ENCODE results near the gene APIP.

The APIP gene

DNA sequence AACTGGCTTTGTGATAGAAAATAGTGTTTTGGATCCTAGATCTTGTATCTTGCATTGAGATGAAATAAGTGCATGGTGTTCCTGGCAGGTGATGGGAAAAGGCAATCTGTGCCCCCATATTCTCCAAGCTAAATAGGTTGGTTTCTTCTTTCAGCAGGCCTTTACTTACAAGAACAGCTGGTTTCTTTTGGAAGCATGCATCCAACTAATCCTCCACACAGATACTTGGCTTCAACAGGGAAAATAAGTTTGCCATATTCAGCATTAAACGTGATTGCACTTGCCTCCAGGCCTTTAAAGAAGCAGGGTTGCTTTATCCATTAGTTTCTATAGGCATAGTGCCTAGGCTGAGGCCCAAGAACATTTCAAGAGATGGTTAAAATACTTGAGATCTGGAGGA lies 59.9 kb downstream of the APIP start:
- H3K4me1 ChIP-seq (ENCODE audit: control insufficient read depth, insufficient read depth, low read length) = peaks cover 26% of the 10 kb centered on the region
- DNase-seq (ENCODE audit: low read depth) = no peak

GRCh38 chr11:34855754-34856095 lies 60.5 kb downstream of the APIP start:
- H3K4me3 ChIP-seq (ENCODE audit: low read length) = no peak overlapping the region
- no peak for DNase-seq (ENCODE audit: low read depth)
- H3K27me3 ChIP-seq (replicated peaks; ENCODE audit: control insufficient read depth, insufficient read depth, low read length) = peaks cover 6% of the 10 kb centered on the region
- no peak overlapping the region for H3K9ac ChIP-seq (ENCODE audit: low read length)
- peaks cover 4% of the 10 kb centered on the region for H3K9me3 ChIP-seq (ENCODE audit: control insufficient read depth, low read length)
- peaks cover 26% of the 10 kb centered on the region for H3K4me1 ChIP-seq (ENCODE audit: control insufficient read depth, insufficient read depth, low read length)
- no peaks in the 10 kb centered on the region for H3K36me3 ChIP-seq (ENCODE audit: control insufficient read depth, insufficient read depth, low read length, severe bottlenecking)

More for the DNA sequence above, 59.9 kb downstream of the APIP start:
- peaks cover 5% of the 10 kb centered on the region for H3K27me3 ChIP-seq (replicated peaks; ENCODE audit: control insufficient read depth, insufficient read depth, low read length)
- H3K36me3 ChIP-seq (ENCODE audit: control insufficient read depth, insufficient read depth, low read length, severe bottlenecking) = no peaks in the 10 kb centered on the region
- peaks cover 4% of the 10 kb centered on the region for H3K9me3 ChIP-seq (ENCODE audit: control insufficient read depth, low read length)
- H3K4me3 ChIP-seq (ENCODE audit: low read length) = no peak overlapping the region
- no peak overlapping the region for H3K9ac ChIP-seq (ENCODE audit: low read length)

DNA sequence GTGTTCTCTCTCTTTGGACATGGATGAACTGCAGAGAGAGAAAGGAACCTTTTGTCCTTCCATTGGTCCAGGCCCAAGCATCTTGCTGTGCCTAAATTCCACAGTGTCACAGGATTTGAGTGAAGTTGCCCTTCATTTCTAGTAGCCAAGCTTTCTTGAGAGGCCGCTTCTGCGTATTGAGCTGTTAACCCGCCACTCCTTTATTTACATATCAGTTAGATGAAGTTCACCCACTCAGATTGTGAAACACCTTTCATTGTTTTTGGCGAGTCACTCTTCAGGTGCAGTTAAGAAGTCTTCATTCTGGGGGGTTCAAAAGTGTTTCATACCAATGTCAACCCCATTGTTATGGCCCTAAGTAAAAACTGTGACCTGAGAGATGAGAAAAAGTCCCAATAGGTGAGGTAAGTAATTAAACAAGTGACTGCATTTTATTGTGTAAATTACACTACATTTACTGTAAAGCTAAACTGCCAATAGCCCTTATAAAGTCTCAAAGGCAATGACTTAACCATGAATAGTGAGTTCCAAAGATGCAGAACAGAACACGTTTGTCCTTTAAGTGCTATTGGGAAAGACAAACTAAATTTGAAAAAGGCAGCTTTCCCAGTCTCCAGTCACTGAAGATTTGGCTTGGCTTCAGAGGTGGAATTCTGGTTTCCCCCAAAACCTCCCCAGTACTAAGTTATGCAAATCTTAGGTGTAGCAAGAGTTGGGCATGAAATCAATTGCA lies 61.0 kb downstream of the APIP start:
- Histone ChIP-seq H3K36me3 (ENCODE audit: control insufficient read depth, insufficient read depth, low read length, severe bottlenecking) (no peaks in the 10 kb centered on the region), H3K9me3 (ENCODE audit: control insufficient read depth, low read length) (peaks cover 4% of the 10 kb centered on the region)
- DNase-seq (ENCODE audit: low read depth) = peak; percentile 57

GRCh38 chr11:34851916-34852315 lies 64.3 kb downstream of the APIP start:
- Histone ChIP-seq H3K4me3 (ENCODE audit: low read length) (no peak overlapping the region), H3K36me3 (ENCODE audit: control insufficient read depth, insufficient read depth, low read length, severe bottlenecking) (no peaks in the 10 kb centered on the region), H3K9me3 (ENCODE audit: control insufficient read depth, low read length) (peaks cover 4% of the 10 kb centered on the region), H3K9ac (ENCODE audit: low read length) (no peak overlapping the region), H3K27me3 (replicated peaks; ENCODE audit: control insufficient read depth, insufficient read depth, low read length) (peaks cover 43% of the 10 kb centered on the region), H3K4me1 (ENCODE audit: control insufficient read depth, insufficient read depth, low read length) (peaks cover 11% of the 10 kb centered on the region)
- no peak for DNase-seq (ENCODE audit: low read depth)

More for the DNA sequence above, 61.0 kb downstream of the APIP start:
- Histone ChIP-seq H3K4me3 (ENCODE audit: low read length) (no peak overlapping the region), H3K27me3 (replicated peaks; ENCODE audit: control insufficient read depth, insufficient read depth, low read length) (peaks cover 11% of the 10 kb centered on the region), H3K9ac (ENCODE audit: low read length) (no peak overlapping the region), H3K4me1 (ENCODE audit: control insufficient read depth, insufficient read depth, low read length) (peaks cover 21% of the 10 kb centered on the region)

DNA sequence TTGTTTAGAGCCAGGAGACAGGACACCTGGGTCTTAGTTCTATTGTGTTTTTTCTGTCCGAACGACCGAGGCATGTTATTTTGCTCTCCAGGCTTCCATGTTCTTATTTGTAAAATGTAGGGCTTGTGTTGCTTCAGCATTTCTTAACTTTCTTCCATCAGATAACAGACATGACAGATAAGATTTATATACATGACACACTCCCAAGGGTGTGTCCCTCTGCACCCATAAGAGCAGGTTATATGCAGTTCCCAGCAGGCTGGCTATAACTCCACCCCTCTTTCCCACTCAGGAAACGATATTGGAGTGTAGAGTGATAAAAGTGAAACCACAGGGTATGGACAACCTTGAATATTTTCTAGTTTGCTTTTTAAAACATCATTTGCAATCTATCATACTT lies 65.8 kb downstream of the APIP start:
- Histone ChIP-seq H3K4me3 (ENCODE audit: low read length) (no peak overlapping the region), H3K9ac (ENCODE audit: low read length) (no peak overlapping the region), H3K9me3 (ENCODE audit: control insufficient read depth, low read length) (peaks cover 4% of the 10 kb centered on the region), H3K4me1 (ENCODE audit: control insufficient read depth, insufficient read depth, low read length) (peaks cover 12% of the 10 kb centered on the region), H3K27me3 (replicated peaks; ENCODE audit: control insufficient read depth, insufficient read depth, low read length) (peaks cover 49% of the 10 kb centered on the region), H3K36me3 (ENCODE audit: control insufficient read depth, insufficient read depth, low read length, severe bottlenecking) (no peaks in the 10 kb centered on the region)
- DNase-seq (ENCODE audit: low read depth) = no peak

DNA sequence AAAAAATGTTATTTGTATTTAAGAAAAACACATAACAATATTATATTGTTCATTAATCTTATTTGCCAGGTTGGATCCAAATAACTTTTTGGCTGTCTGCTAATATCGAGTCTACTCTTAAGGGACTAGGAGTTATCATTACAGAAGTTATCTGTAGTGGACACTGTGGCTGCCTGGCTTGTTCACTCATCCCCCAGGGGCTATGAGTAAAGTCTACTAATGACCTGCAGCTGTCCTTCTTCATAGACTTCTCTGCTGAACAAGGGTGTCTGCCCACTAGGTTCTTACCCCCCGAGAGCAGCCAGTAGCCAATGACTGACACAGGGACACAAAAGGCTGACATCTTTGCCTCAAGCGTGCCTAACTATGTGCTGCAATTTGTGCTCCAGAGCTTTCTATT lies 69.7 kb downstream of the APIP start:
- no peak overlapping the region for H3K4me3 ChIP-seq (ENCODE audit: low read length)
- no peak for DNase-seq (ENCODE audit: low read depth)
- peaks cover 5% of the 10 kb centered on the region for H3K4me1 ChIP-seq (ENCODE audit: control insufficient read depth, insufficient read depth, low read length)
- no peaks in the 10 kb centered on the region for H3K9me3 ChIP-seq (ENCODE audit: control insufficient read depth, low read length)
- no peaks in the 10 kb centered on the region for H3K36me3 ChIP-seq (ENCODE audit: control insufficient read depth, insufficient read depth, low read length, severe bottlenecking)
- H3K27me3 ChIP-seq (replicated peaks; ENCODE audit: control insufficient read depth, insufficient read depth, low read length) = peaks cover 61% of the 10 kb centered on the region
- no peak overlapping the region for H3K9ac ChIP-seq (ENCODE audit: low read length)

DNA sequence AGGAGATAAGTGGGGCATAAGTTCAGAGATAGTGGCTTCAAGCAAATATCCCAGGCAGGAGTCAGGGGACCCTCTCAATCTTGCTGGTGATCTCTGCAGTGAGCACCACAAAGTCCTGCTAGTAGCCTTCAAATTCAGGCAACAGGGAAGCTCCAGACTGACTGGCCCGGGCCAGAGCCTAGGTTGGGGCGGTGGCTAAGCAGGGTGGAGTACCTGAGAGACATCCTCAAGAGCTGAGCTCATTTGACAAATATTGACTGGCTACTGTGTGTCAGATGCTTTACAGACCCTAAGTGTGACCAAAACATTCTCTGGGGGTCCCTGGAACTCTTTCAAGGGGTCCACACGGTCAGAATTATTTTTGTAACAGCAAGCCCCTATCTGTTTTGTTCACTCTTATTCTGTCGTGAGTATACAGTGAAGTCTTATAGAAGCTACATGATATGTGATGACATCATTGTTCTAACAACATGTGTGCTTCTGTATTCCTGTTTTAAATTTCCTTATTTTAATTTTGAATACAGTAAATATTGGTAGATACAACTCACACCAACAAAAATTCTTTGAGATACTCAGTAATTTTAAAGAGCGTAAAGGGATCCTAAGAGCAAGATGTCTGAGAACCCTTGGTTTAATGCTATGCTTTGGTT lies 71.6 kb downstream of the APIP start:
- H3K27me3 ChIP-seq (replicated peaks; ENCODE audit: control insufficient read depth, insufficient read depth, low read length) = peaks cover 51% of the 10 kb centered on the region
- H3K9me3 ChIP-seq (ENCODE audit: control insufficient read depth, low read length) = no peaks in the 10 kb centered on the region
- no peaks in the 10 kb centered on the region for H3K36me3 ChIP-seq (ENCODE audit: control insufficient read depth, insufficient read depth, low read length, severe bottlenecking)
- H3K4me3 ChIP-seq (ENCODE audit: low read length) = no peak overlapping the region
- H3K4me1 ChIP-seq (ENCODE audit: control insufficient read depth, insufficient read depth, low read length) = peaks cover 5% of the 10 kb centered on the region
- H3K9ac ChIP-seq (ENCODE audit: low read length) = no peak overlapping the region
- DNase-seq (ENCODE audit: low read depth) = no peak

DNA sequence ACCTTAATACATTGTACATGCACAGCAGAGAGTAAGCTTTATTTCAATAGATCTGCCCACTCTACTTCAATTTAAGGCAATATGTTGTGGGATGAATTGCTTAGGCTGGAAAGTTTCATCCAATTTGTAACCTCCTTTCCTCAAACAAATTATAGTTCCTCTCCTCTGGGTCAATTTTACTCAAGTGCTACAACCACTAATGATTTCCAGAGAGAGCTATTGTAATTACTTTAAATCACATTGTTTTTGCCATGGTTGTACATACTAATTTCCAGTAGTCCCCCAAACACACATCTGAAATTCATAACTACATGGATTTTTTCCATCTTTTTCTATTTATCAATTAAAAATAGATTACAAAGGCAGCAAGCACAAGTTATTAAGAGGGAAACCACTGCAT lies 72.9 kb downstream of the APIP start:
- no peak overlapping the region for H3K4me3 ChIP-seq (ENCODE audit: low read length)
- DNase-seq (ENCODE audit: low read depth) = no peak
- peaks cover 46% of the 10 kb centered on the region for H3K27me3 ChIP-seq (replicated peaks; ENCODE audit: control insufficient read depth, insufficient read depth, low read length)
- no peaks in the 10 kb centered on the region for H3K9me3 ChIP-seq (ENCODE audit: control insufficient read depth, low read length)
- H3K4me1 ChIP-seq (ENCODE audit: control insufficient read depth, insufficient read depth, low read length) = peaks cover 5% of the 10 kb centered on the region
- no peak overlapping the region for H3K9ac ChIP-seq (ENCODE audit: low read length)
- H3K36me3 ChIP-seq (ENCODE audit: control insufficient read depth, insufficient read depth, low read length, severe bottlenecking) = no peaks in the 10 kb centered on the region

DNA sequence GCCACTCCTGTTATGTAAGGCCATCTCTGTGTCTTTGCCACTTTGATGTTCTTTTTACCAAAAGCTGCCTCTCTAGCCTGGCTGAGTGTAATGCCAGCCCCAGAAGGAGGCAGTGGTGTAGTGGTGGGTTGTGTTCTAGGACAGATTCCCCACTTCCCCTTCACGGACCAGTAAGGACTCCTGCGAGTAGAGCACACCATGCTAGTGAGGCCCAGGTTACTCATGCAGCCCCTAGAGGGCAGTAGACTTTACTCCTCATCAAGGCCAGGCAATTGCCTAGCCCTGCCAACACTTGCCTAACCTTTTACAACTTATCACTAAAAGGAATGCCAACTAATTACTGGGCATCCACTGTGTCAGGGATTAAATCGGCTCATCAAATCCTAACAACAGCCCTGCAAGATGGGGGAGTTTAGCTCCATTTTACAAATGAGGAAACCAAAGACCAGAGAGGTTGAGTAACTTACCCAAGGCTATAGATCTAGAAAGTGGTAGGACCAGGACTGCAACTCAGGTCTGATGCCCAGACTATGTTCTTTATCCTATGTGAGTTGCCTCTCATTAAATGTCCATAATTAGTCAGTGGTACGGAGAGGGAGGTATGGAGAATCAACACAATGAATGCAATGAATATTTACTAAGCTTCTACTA lies 75.3 kb downstream of the APIP start:
- no peak overlapping the region for H3K9ac ChIP-seq (ENCODE audit: low read length)
- DNase-seq (ENCODE audit: low read depth) = peak; percentile 4
- H3K4me1 ChIP-seq (ENCODE audit: control insufficient read depth, insufficient read depth, low read length) = peaks cover 4% of the 10 kb centered on the region
- no peaks in the 10 kb centered on the region for H3K9me3 ChIP-seq (ENCODE audit: control insufficient read depth, low read length)
- H3K4me3 ChIP-seq (ENCODE audit: low read length) = no peak overlapping the region
- peaks cover 32% of the 10 kb centered on the region for H3K27me3 ChIP-seq (replicated peaks; ENCODE audit: control insufficient read depth, insufficient read depth, low read length)
- no peaks in the 10 kb centered on the region for H3K36me3 ChIP-seq (ENCODE audit: control insufficient read depth, insufficient read depth, low read length, severe bottlenecking)

DNA sequence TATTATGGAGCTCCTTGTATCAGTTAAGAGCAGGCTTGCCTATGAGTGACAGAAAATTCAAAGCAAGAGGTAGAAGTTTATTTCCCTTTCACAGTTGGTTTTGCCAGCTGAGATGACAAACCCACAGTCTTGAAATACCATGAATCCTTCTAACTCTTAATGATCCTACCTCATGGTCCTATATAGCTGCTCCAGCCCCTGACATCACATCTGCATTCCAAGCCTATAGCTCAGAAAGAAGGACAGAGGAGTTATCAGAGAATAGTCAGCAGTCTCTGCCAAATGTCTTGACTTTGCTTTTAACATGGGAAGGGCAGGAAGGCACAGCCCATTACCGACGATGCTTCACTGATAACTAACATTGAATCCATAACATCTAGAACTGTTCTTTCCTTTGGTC lies 76.2 kb downstream of the APIP start:
- no peaks in the 10 kb centered on the region for H3K9me3 ChIP-seq (ENCODE audit: control insufficient read depth, low read length)

GRCh38 chr11:34836958-34837856 lies 79.0 kb downstream of the APIP start:
- H3K9me3 ChIP-seq (ENCODE audit: control insufficient read depth, low read length) = no peaks in the 10 kb centered on the region
- peaks cover 22% of the 10 kb centered on the region for H3K27me3 ChIP-seq (replicated peaks; ENCODE audit: control insufficient read depth, insufficient read depth, low read length)
- H3K4me3 ChIP-seq (ENCODE audit: low read length) = no peak overlapping the region
- DNase-seq (ENCODE audit: low read depth) = no peak
- no peak overlapping the region for H3K9ac ChIP-seq (ENCODE audit: low read length)
- H3K36me3 ChIP-seq (ENCODE audit: control insufficient read depth, insufficient read depth, low read length, severe bottlenecking) = no peaks in the 10 kb centered on the region
- H3K4me1 ChIP-seq (ENCODE audit: control insufficient read depth, insufficient read depth, low read length) = no peaks in the 10 kb centered on the region

More for the DNA sequence above, 76.2 kb downstream of the APIP start:
- Histone ChIP-seq H3K36me3 (ENCODE audit: control insufficient read depth, insufficient read depth, low read length, severe bottlenecking) (no peaks in the 10 kb centered on the region), H3K4me1 (ENCODE audit: control insufficient read depth, insufficient read depth, low read length) (no peaks in the 10 kb centered on the region), H3K27me3 (replicated peaks; ENCODE audit: control insufficient read depth, insufficient read depth, low read length) (peaks cover 29% of the 10 kb centered on the region), H3K4me3 (ENCODE audit: low read length) (no peak overlapping the region), H3K9ac (ENCODE audit: low read length) (no peak overlapping the region)
- DNase-seq (ENCODE audit: low read depth) = no peak
